Measurements from ENCODE around the gene RTKN2. TPM values are rescaled to one million over a fixed set of nuclear protein-coding genes. Genes with fewer than 3 reads are reported as not detected.

The RTKN2 gene
- total RNA-seq, 4 donors from 2014 or later: 4.9 to 10.8 (median 9.7) TPM

- intact Hi-C loops (cut with DNase I): no loop called here
- Histone ChIP-seq H3K27ac (no peak overlapping the region), H3K9me3 (no peaks in the 10 kb centered on the region)
Observed at GRCh38 chr10:62252051-62252450, 16.6 kb downstream of the RTKN2 start.

GRCh38 chr10:62250594-62251198 is 17.9 kb downstream of the RTKN2 start:
- H3K27me3 ChIP-seq: no peaks in the 10 kb centered on the region
- H3K4me1 ChIP-seq: no peaks in the 10 kb centered on the region
- intact Hi-C loops (cut with DNase I): no loop called here
- no peak for TF ChIP-seq CTCF (IDR thresholded peaks at IDR 0.05)
- no peak for TF ChIP-seq POLR2A (IDR thresholded peaks at IDR 0.05)
- DNase-seq: no peak
- H3K36me3 ChIP-seq: no peaks in the 10 kb centered on the region
- no peak overlapping the region for H3K27ac ChIP-seq
- no peaks in the 10 kb centered on the region for H3K9me3 ChIP-seq
- WGBS, 2 donors: 77 to 86% methylated on average over 5 of the region's 5 CpGs
- no peak overlapping the region for H3K4me3 ChIP-seq

More at GRCh38 chr10:62252051-62252450, 16.6 kb downstream of the RTKN2 start:
- Histone ChIP-seq H3K27me3 (no peaks in the 10 kb centered on the region), H3K4me1 (no peaks in the 10 kb centered on the region), H3K4me3 (no peak overlapping the region), H3K36me3 (no peaks in the 10 kb centered on the region)
- no peak for DNase-seq
- WGBS, 2 donors: 89 to 94% methylated on average over 1 of the region's 1 CpG
- TF ChIP-seq POLR2A (IDR thresholded peaks at IDR 0.05) (no peak), CTCF (IDR thresholded peaks at IDR 0.05) (no peak)

DNA sequence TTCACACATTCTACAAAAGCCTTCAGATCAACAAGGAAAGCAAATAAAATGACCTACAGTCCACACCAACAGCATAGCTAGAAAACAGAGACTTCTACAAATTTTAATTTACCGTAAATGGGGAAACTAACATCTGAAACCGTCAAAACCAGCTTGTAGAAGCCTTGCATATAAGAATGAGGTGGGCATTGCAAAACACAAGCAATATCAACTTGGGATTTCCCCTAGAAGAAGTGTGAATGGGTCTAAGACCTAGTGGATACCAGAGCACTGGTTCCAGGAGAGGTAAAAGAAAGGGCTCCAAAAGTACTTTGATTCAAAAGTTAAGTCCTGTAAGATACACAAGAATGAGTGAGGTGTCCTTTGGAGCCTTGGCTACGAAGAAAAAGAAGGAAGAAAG is 18.7 kb downstream of the RTKN2 start:
- WGBS, 2 donors: 85% methylated on average over 3 of the region's 3 CpGs
- no peak overlapping the region for H3K27ac ChIP-seq
- intact Hi-C loops (cut with DNase I): loop anchor here (10.0 kb wide), 2 partner anchors 355 to 495 kb away; no protein-coding TSS in a partner anchor
- TF ChIP-seq POLR2A (IDR thresholded peaks at IDR 0.05) (no peak), CTCF (IDR thresholded peaks at IDR 0.05) (no peak)
- DNase-seq: no peak
- no peak overlapping the region for H3K4me3 ChIP-seq
- peaks cover 0 to 4% (median 0%) of the 10 kb centered on the region in 3 donors for H3K4me1 ChIP-seq
- H3K9me3 ChIP-seq: no peaks in the 10 kb centered on the region
- no peaks in the 10 kb centered on the region for H3K36me3 ChIP-seq
- no peaks in the 10 kb centered on the region for H3K27me3 ChIP-seq

DNA sequence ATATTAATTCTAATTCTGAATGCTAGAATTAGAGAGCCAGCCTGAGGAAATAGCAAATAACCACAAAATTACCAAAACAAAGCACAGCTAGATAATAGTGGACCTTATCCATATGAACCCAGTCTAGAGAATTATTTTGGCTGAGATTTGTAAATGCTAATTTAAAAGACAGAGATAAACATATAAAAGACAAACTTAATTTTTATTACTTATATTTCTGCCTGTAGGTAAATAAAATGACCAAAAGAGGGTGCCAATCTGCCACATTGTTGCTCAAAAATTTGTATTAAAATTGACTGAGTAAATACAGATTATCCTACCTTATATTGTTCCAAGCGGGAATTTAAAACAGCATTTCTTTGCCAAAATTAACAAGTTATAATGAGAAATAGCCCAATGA is 20.2 kb downstream of the RTKN2 start:
- H3K9me3 ChIP-seq: no peaks in the 10 kb centered on the region
- DNase-seq: no peak
- no peaks in the 10 kb centered on the region for H3K36me3 ChIP-seq
- no peaks in the 10 kb centered on the region for H3K27me3 ChIP-seq
- WGBS, 2 donors: 67 to 74% methylated on average over 1 of the region's 1 CpG
- no peak overlapping the region for H3K27ac ChIP-seq
- intact Hi-C loops (cut with DNase I): loop anchor here (10.0 kb wide), 2 partner anchors 354 to 494 kb away; no protein-coding TSS in a partner anchor
- peaks cover 4 to 19% (median 6%) of the 10 kb centered on the region in 3 donors for H3K4me1 ChIP-seq
- H3K4me3 ChIP-seq: no peak overlapping the region
- TF ChIP-seq POLR2A (IDR thresholded peaks at IDR 0.05) (no peak), CTCF (IDR thresholded peaks at IDR 0.05) (peak in 1 of 6 experiments; percentile 25)

DNA sequence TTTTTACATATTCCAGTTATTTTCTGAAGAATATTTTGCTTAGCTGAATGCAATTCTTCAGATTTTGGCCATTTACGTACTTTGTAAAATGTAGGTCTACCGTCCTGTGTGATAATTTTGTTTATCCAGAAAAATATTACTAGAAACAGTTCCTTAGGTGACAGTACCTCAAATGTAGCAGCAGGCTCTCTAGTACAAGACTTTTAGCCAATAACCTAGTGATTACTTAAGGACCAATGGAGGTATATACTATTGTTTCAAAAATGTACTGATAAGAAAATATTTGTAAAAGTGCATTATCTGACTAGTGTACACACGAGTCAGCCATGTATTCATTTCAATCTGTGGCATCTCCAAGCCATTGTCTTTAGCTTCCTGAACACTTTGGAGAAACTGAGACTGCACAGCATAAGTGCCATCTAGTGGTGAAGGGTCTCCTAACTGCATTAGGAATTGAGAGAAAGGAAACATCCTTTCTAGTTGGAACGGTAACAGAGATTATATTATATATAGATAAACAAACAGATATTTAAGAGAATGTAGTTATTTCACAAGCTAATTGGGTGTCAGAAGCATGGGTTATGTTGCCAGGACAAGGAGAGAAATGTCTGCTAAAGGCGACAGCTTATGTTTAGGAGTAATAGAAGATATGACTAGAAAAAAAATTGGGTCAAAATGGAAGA is 23.7 kb downstream of the RTKN2 start:
- H3K27ac ChIP-seq: no peak overlapping the region
- no peaks in the 10 kb centered on the region for H3K9me3 ChIP-seq
- H3K4me3 ChIP-seq: no peak overlapping the region
- TF ChIP-seq CTCF (IDR thresholded peaks at IDR 0.05) (peak; percentile 51 to 90 (median 85)), POLR2A (IDR thresholded peaks at IDR 0.05) (no peak)
- H3K36me3 ChIP-seq: no peaks in the 10 kb centered on the region
- peaks cover 6 to 30% (median 10%) of the 10 kb centered on the region in 3 donors for H3K4me1 ChIP-seq
- intact Hi-C loops (cut with DNase I): loop anchor here (5.0 to 10.0 kb wide), 3 partner anchors 203 to 490 kb away; no protein-coding TSS in a partner anchor
- DNase-seq: no peak
- 24 to 30% methylated on average over 5 of the region's 5 CpGs for WGBS, 2 donors
- H3K27me3 ChIP-seq: no peaks in the 10 kb centered on the region

All from esophagus squamous epithelium (tissue), 5 donors.